ENCODE results near the gene PCMT1.
"Not testable (repeated sequence)": the region's sequence is repeated elsewhere in the genome, so short reads cannot be mapped to it uniquely, and the experiment has no call there.

PCMT1 gene

GRCh38 chr6:149751239-149751638 lies 1.7 kb downstream of the PCMT1 start:
- no peak for DNase-seq

- DNase-seq: not testable (repeated sequence)
These were observed 2.4 kb downstream of the PCMT1 start for GRCh38 chr6:149751920-149752319.

GRCh38 chr6:149752600-149753373 lies 3.2 kb downstream of the PCMT1 start:
- no peak for DNase-seq

- not testable (repeated sequence) for DNase-seq
These were observed 3.8 kb downstream of the PCMT1 start for GRCh38 chr6:149753374-149753637.

- no peak for DNase-seq
These were observed 5.0 kb downstream of the PCMT1 start for GRCh38 chr6:149754548-149754947.

- no peak for DNase-seq
These were observed 6.0 kb downstream of the PCMT1 start for GRCh38 chr6:149755300-149756260.

GRCh38 chr6:149756261-149756636 lies 6.7 kb downstream of the PCMT1 start:
- DNase-seq: no peak

- no peak for DNase-seq
These were observed 11.9 kb downstream of the PCMT1 start for GRCh38 chr6:149761438-149761837.

- no peak for DNase-seq
These were observed 14.3 kb downstream of the PCMT1 start for GRCh38 chr6:149763866-149764265.

- no peak for DNase-seq
These were observed 16.7 kb downstream of the PCMT1 start for GRCh38 chr6:149766156-149766769.

GRCh38 chr6:149769676-149770075 lies 20.1 kb downstream of the PCMT1 start:
- DNase-seq: no peak

- DNase-seq: no peak
These were observed 21.6 kb downstream of the PCMT1 start for GRCh38 chr6:149771185-149771584.

GRCh38 chr6:149771925-149772324 lies 22.4 kb downstream of the PCMT1 start:
- DNase-seq: no peak

- DNase-seq: no peak
These were observed 28.1 kb downstream of the PCMT1 start for GRCh38 chr6:149777624-149778023.

- DNase-seq: no peak
These were observed 30.1 kb downstream of the PCMT1 start for GRCh38 chr6:149779644-149779963.

GRCh38 chr6:149781715-149782114 lies 32.2 kb downstream of the PCMT1 start:
- no peak for DNase-seq

GRCh38 chr6:149782337-149782736 lies 32.8 kb downstream of the PCMT1 start:
- no peak for DNase-seq

GRCh38 chr6:149783551-149783950 lies 34.0 kb downstream of the PCMT1 start:
- DNase-seq: no peak

- DNase-seq: no peak
These were observed 56.6 kb downstream of the PCMT1 start for GRCh38 chr6:149806127-149806526.

GRCh38 chr6:149809798-149810197 lies 60.3 kb downstream of the PCMT1 start:
- no peak for DNase-seq

GRCh38 chr6:149813351-149813750 lies 63.8 kb downstream of the PCMT1 start:
- no peak for DNase-seq

- no peak for DNase-seq
These were observed 66.2 kb downstream of the PCMT1 start for GRCh38 chr6:149815788-149816187.

- no peak for DNase-seq
These were observed 71.0 kb downstream of the PCMT1 start for GRCh38 chr6:149820506-149820905.

GRCh38 chr6:149821492-149821891 lies 72.0 kb downstream of the PCMT1 start:
- DNase-seq: no peak
